GM12878 (cell line): Measurements from ENCODE around the gene AGPAT2. TPM values are rescaled to one million over a fixed set of nuclear protein-coding genes. Genes with fewer than 3 reads are reported as not detected.

Experiments used
- ATAC-seq: fragments of 200-7000 bp; cut with Tn5 transposase; 3 replicates; pipeline ENCODE4 v1.9.1; 2020; ENCODE audit warnings: mild to moderate bottlenecking, moderate library complexity
- BruUV-seq: library from RNA; stranded (reverse); fragments of 400-500 nt; replicated peaks from 2 replicates; lab custom pipeline; 2021; lab: Mats Ljungman, UMichigan
- CTCF ChIA-PET: fragments of 300-600 bp; sonication (Branson Sonifier 250); formaldehyde crosslinking; extraction: SDS; loops from one replicate; lab custom pipeline; 2021; ENCODE audit warnings: inconsistent platforms; lab: Yijun Ruan, JAX
- POLR2A ChIA-PET: fragments of 350-600 bp; formaldehyde crosslinking; extraction: SDS; loops from one replicate; lab custom pipeline; 2021; ENCODE audit warnings: inconsistent platforms; lab: Charles Lee
- RAD21 ChIA-PET: fragments of 300-600 bp; sonication (Branson Sonifier 250); formaldehyde crosslinking; loops from one replicate; lab custom pipeline; 2023; ENCODE audit warnings: antibody characterized with exemption; ENCODE audit not compliant: unreplicated experiment; lab: Charles Lee
- SMC1A ChIA-PET: fragments of 300-600 bp; sonication (Branson Sonifier 250); formaldehyde crosslinking; loops from one replicate; lab custom pipeline; 2023; ENCODE audit not compliant: unreplicated experiment, uncharacterized antibody; lab: Charles Lee
- DNase-seq: peaks from one replicate; pipeline ENCODE4 v3.0.0-alpha.2; 2011; ENCODE audit warnings: low read depth, low spot score
- FAIRE-seq: peaks from 3 replicates; lab custom pipeline; 2011; peaks lifted over from hg19 to GRCh38; lab: Jason Lieb, UNC
- H2AFZ ChIP-seq: 2 replicates; pipeline ENCODE4 v1.6.0; 2011; ENCODE audit warnings: low read depth, low read length, control low read depth; ENCODE audit not compliant: control insufficient read depth
- H3K27ac ChIP-seq: 2 replicates; pipeline ENCODE4 v1.5.1; 2011; ENCODE audit warnings: control low read depth; ENCODE audit not compliant: control insufficient read depth, insufficient read depth
- H3K27me3 ChIP-seq, 2 experiments: replicated peaks in 1 of 2; 2 replicates each; pipeline versions ENCODE4 v1.6.0 to v1.6.1; 2011; ENCODE audit warnings: low read length in 1 of 2; ENCODE audit not compliant: control insufficient read depth in 2 of 2, insufficient read depth in 2 of 2
- H3K36me3 ChIP-seq, 2 experiments: 2 replicates each; pipeline ENCODE4 v1.5.1; 2011; ENCODE audit warnings: low read length in 1 of 2; ENCODE audit not compliant: control insufficient read depth in 2 of 2, insufficient read depth in 2 of 2
- H3K4me1 ChIP-seq: 2 replicates; pipeline ENCODE4 v1.6.1; 2011; ENCODE audit warnings: mild to moderate bottlenecking, low read length, moderate library complexity, mixed read lengths; ENCODE audit not compliant: control insufficient read depth, insufficient read depth
- H3K4me2 ChIP-seq: 2 replicates; pipeline ENCODE4 v1.6.0; 2011; ENCODE audit warnings: control low read depth; ENCODE audit not compliant: control insufficient read depth, insufficient read depth
- H3K4me3 ChIP-seq: fragments of 200-600 bp; sonication (generic); 2 replicates; pipeline ENCODE4 v1.5.1; 2016
- H3K79me2 ChIP-seq: 2 replicates; pipeline ENCODE4 v1.6.0; 2011; ENCODE audit warnings: low read length; ENCODE audit not compliant: control insufficient read depth, insufficient read depth
- H3K9ac ChIP-seq: 2 replicates; pipeline ENCODE4 v1.8.0; 2011; ENCODE audit warnings: low read length, control low read depth, mixed read lengths; ENCODE audit not compliant: control insufficient read depth, insufficient read depth
- H3K9me3 ChIP-seq: replicated peaks from 3 replicates; pipeline ENCODE4 v1.5.1; 2011; ENCODE audit warnings: mild to moderate bottlenecking, low read length; ENCODE audit not compliant: control insufficient read depth, insufficient read depth
- H4K20me1 ChIP-seq: 2 replicates; pipeline ENCODE4 v1.6.0; 2011; ENCODE audit not compliant: control insufficient read depth, insufficient read depth
- CREM ChIP-seq: IDR thresholded peaks from 2 replicates; pipeline ENCODE4 v1.6.1; 2014; ENCODE audit warnings: antibody characterized with exemption, low read depth
- FOXM1 ChIP-seq: IDR thresholded peaks from 2 replicates; pipeline ENCODE4 v1.6.1; 2012; ENCODE audit warnings: low read depth, mild to moderate bottlenecking, inconsistent platforms, low read length, moderate library complexity
- POLR2AphosphoS2 ChIP-seq: IDR thresholded peaks from 2 replicates; pipeline ENCODE4 v1.6.1; 2011; ENCODE audit warnings: low read depth, mild to moderate bottlenecking, low read length, improper control_type of control experiment, moderate library complexity
- POU2F2 ChIP-seq: IDR thresholded peaks from 3 replicates; pipeline ENCODE4 v1.6.1; 2011; ENCODE audit warnings: low read depth, mild to moderate bottlenecking, low read length, borderline replicate concordance
- RELA ChIP-seq: fragments of 450-650 bp; IDR thresholded peaks from 2 replicates; pipeline ENCODE4 v1.8.0; 2014; ENCODE audit warnings: borderline replicate concordance; ENCODE audit not compliant: partially characterized antibody
- SREBF1 ChIP-seq: IDR thresholded peaks from 2 replicates; pipeline ENCODE4 v1.6.1; 2012; ENCODE audit warnings: mild to moderate bottlenecking, low read length
- STAT3 ChIP-seq: IDR thresholded peaks from 2 replicates; pipeline ENCODE4 v1.6.1; 2011; ENCODE audit warnings: low read depth, low read length, improper control_type of control experiment
- TCF3 ChIP-seq: IDR thresholded peaks from 2 replicates; pipeline ENCODE4 v1.6.1; 2012; ENCODE audit warnings: low read depth, mild to moderate bottlenecking, low read length, borderline replicate concordance; ENCODE audit not compliant: insufficient read depth
- ZNF24 ChIP-seq: fragments of 450-650 bp; IDR thresholded peaks from 2 replicates; pipeline ENCODE4 v1.6.1; 2017; ENCODE audit warnings: antibody characterized with exemption, mild to moderate bottlenecking
- WGBS: methylation state at CpG from one replicate; pipeline ENCODE4 v1.1.6; 2016; ENCODE audit warnings: low lambda C conversion rate; ENCODE audit not compliant: insufficient replicate concordance, insufficient coverage; ENCODE audit errors: missing lambda C conversion rate; 5-methylcytosine and 5-hydroxymethylcytosine counted together
- in situ Hi-C: fragments of 300-500 bp; cut with MboI; formaldehyde crosslinking; loops from 9 replicates; pipeline ENCODE4 v1.14.3; 2018; ENCODE audit warnings: mixed read lengths
- intact Hi-C: fragments of 100-400 bp; cut with micrococcal nuclease; formaldehyde crosslinking; loops from one replicate; pipeline ENCODE4 v1.14.2; 2022; ENCODE audit not compliant: unreplicated experiment
- polyA plus RNA-seq, 11 experiments: library from polyadenylated mRNA; depleted of rRNA in 4 of 11; unstranded in 6 of 11; stranded (reverse) in 5 of 11; fragments of >200 nt; fragmentation: Nextera tagmentation in 4 of 11; fragmentation: Illumina TruSeq in 1 of 11; extraction: Ambion mirVana in 4 of 11; extraction: Trizol in 1 of 11; gene quantifications; 1 replicate in 1 of 11; 2 replicates in 10 of 11; pipeline versions ENCODE4 v1.2.1 to v1.2.3, GENCODE V29; 2011 to 2016; ENCODE audit warnings: inconsistent platforms in 2 of 11, missing spikeins in 2 of 11, low read depth in 1 of 11
- total RNA-seq, 4 experiments: library from RNA; depleted of rRNA in 3 of 4; stranded (reverse); fragments of >200 nt in 3 of 4; fragmentation: Illumina TruSeq in 1 of 4; extraction: Trizol in 1 of 4; gene quantifications; 2 replicates each; pipeline versions ENCODE4 v1.2.1 to v1.2.3, GENCODE V29; 2013 to 2021
- TF ChIP-seq, protein P1 (sequence below): fragments of 450-650 bp; IDR thresholded peaks from 2 replicates; pipeline ENCODE4 v1.6.1; 2017; ENCODE audit warnings: low read depth, mild to moderate bottlenecking, moderate library complexity
- TF ChIP-seq, protein P2 (sequence below), 3 experiments: IDR thresholded peaks in 2 of 3; conservative IDR thresholded peaks in 1 of 3; 2 replicates each; pipeline ENCODE4 v1.5.1; 2011; ENCODE audit warnings: low read depth in 3 of 3, low read length in 3 of 3, mild to moderate bottlenecking in 3 of 3, control low read depth in 2 of 3, moderate library complexity in 2 of 3, inconsistent platforms in 1 of 3, mixed read lengths in 1 of 3; ENCODE audit not compliant: control insufficient read depth in 2 of 3, insufficient read depth in 1 of 3; ENCODE audit errors: extremely low read depth in 1 of 3
- TF ChIP-seq, protein P3 (sequence below): fragments of 450-650 bp; formaldehyde crosslinking; IDR thresholded peaks from 2 replicates; pipeline ENCODE4 v1.5.0; 2022; ENCODE audit warnings: mild to moderate bottlenecking, missing genetic modification characterization
- TF ChIP-seq, protein P4 (sequence below): fragments of 450-650 bp; IDR thresholded peaks from 2 replicates; pipeline ENCODE4 v1.6.1; 2014; ENCODE audit warnings: mild to moderate bottlenecking

The AGPAT2 gene
- total and polyA plus RNA-seq, 10 of the 15 experiments (the other 5 are each of a cell fraction or from before 2014, with no cell fraction given): 0.10 to 28.5 (median 18.2) TPM

DNA sequence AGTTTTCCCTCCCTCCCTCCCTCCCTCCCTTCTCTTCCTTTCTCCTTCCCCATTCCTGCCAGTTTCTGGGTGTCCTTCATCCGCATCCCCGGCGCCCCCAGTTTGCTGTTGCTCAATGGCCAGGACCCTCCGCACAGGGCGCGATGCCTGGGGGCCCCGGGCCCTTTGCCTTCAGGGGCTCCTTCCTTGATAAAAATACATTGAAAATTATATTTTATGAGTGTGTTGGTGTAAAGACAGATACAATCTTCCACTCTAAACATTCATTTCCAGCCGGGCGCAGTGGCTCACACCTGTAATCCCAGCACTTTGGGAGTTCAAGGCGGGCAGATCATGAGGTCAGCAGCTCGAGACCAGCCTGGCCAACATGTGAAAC, 7.6 kb upstream of the AGPAT2 start:
- ATAC-seq: no peak
- ChIA-PET CTCF (interaction anchor here (1.4 to 1.9 kb wide), 2 partner anchors 23 to 32 kb away, joined by 4 read pairs; no protein-coding TSS in a partner anchor), SMC1A (no interaction called here), RAD21 (no interaction called here), POLR2A (no interaction called here)
- Histone ChIP-seq H3K9ac (no peak overlapping the region), H4K20me1 (no peaks in the 10 kb centered on the region), H3K4me3 (no peak overlapping the region), H3K27ac (no peak overlapping the region), H3K4me2 (no peak overlapping the region), H3K36me3 (no peaks in the 10 kb centered on the region), H3K79me2 (no peaks in the 10 kb centered on the region), H3K27me3 (no peaks in the 10 kb centered on the region), H3K4me1 (peaks cover 4% of the 10 kb centered on the region), H3K9me3 (no peaks in the 10 kb centered on the region), H2AFZ (no peak overlapping the region)
- intact Hi-C loops: no loop called here
- no TSS peak for BruUV-seq
- in situ Hi-C loops: no loop called here
- WGBS: 77% methylated on average over 11 of the region's 11 CpGs
- DNase-seq: no peak
- FAIRE-seq: no peak
- TF ChIP-seq, protein P1, sequence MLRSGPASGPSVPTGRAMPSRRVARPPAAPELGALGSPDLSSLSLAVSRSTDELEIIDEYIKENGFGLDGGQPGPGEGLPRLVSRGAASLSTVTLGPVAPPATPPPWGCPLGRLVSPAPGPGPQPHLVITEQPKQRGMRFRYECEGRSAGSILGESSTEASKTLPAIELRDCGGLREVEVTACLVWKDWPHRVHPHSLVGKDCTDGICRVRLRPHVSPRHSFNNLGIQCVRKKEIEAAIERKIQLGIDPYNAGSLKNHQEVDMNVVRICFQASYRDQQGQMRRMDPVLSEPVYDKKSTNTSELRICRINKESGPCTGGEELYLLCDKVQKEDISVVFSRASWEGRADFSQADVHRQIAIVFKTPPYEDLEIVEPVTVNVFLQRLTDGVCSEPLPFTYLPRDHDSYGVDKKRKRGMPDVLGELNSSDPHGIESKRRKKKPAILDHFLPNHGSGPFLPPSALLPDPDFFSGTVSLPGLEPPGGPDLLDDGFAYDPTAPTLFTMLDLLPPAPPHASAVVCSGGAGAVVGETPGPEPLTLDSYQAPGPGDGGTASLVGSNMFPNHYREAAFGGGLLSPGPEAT: no peak
- no peak for TF ChIP-seq CREM
- TF ChIP-seq POU2F2: no peak
- TF ChIP-seq, protein P2, sequence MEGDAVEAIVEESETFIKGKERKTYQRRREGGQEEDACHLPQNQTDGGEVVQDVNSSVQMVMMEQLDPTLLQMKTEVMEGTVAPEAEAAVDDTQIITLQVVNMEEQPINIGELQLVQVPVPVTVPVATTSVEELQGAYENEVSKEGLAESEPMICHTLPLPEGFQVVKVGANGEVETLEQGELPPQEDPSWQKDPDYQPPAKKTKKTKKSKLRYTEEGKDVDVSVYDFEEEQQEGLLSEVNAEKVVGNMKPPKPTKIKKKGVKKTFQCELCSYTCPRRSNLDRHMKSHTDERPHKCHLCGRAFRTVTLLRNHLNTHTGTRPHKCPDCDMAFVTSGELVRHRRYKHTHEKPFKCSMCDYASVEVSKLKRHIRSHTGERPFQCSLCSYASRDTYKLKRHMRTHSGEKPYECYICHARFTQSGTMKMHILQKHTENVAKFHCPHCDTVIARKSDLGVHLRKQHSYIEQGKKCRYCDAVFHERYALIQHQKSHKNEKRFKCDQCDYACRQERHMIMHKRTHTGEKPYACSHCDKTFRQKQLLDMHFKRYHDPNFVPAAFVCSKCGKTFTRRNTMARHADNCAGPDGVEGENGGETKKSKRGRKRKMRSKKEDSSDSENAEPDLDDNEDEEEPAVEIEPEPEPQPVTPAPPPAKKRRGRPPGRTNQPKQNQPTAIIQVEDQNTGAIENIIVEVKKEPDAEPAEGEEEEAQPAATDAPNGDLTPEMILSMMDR (IDR thresholded peaks at IDR 0.05 in 2 of 3, conservative IDR thresholded peaks at IDR 0.05 in 1 of 3; ENCODE audit: control insufficient read depth in 2 of 3, extremely low read depth in 1 of 3, insufficient read depth in 1 of 3, low read depth in 3 of 3, low read length in 3 of 3): no peak
- no peak for TF ChIP-seq SREBF1
- TF ChIP-seq, protein P3, sequence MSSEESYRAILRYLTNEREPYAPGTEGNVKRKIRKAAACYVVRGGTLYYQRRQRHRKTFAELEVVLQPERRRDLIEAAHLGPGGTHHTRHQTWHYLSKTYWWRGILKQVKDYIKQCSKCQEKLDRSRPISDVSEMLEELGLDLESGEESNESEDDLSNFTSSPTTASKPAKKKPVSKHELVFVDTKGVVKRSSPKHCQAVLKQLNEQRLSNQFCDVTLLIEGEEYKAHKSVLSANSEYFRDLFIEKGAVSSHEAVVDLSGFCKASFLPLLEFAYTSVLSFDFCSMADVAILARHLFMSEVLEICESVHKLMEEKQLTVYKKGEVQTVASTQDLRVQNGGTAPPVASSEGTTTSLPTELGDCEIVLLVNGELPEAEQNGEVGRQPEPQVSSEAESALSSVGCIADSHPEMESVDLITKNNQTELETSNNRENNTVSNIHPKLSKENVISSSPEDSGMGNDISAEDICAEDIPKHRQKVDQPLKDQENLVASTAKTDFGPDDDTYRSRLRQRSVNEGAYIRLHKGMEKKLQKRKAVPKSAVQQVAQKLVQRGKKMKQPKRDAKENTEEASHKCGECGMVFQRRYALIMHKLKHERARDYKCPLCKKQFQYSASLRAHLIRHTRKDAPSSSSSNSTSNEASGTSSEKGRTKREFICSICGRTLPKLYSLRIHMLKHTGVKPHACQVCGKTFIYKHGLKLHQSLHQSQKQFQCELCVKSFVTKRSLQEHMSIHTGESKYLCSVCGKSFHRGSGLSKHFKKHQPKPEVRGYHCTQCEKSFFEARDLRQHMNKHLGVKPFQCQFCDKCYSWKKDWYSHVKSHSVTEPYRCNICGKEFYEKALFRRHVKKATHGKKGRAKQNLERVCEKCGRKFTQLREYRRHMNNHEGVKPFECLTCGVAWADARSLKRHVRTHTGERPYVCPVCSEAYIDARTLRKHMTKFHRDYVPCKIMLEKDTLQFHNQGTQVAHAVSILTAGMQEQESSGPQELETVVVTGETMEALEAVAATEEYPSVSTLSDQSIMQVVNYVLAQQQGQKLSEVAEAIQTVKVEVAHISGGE: no peak
- no peak for TF ChIP-seq POLR2AphosphoS2
- TF ChIP-seq STAT3: no peak
- no peak for TF ChIP-seq FOXM1
- TF ChIP-seq RELA: no peak
- TF ChIP-seq TCF3: no peak
- no peak for TF ChIP-seq ZNF24
- TF ChIP-seq, protein P4, sequence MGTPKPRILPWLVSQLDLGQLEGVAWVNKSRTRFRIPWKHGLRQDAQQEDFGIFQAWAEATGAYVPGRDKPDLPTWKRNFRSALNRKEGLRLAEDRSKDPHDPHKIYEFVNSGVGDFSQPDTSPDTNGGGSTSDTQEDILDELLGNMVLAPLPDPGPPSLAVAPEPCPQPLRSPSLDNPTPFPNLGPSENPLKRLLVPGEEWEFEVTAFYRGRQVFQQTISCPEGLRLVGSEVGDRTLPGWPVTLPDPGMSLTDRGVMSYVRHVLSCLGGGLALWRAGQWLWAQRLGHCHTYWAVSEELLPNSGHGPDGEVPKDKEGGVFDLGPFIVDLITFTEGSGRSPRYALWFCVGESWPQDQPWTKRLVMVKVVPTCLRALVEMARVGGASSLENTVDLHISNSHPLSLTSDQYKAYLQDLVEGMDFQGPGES: no peak
